Measurements from ENCODE around the gene TOP2A.

GRCh38 chr17:40417258-40417608, 463 bp downstream of the TOP2A start:
- TF ChIP-seq POLR2A (IDR thresholded peaks at IDR 0.05; ENCODE audit: borderline replicate concordance, extremely low read depth, insufficient read depth, insufficient read length) (no peak), POLR2AphosphoS5 (IDR thresholded peaks at IDR 0.05; ENCODE audit: low read depth, low read length) (no peak), CTCF (IDR thresholded peaks at IDR 0.05 in 2 of 3, conservative IDR thresholded peaks at IDR 0.05 in 1 of 3; ENCODE audit: borderline replicate concordance in 1 of 3, insufficient read depth in 1 of 3, low read depth in 2 of 3, low read length in 2 of 3) (0 out of 6 replicates have a peak, but pooled peaks of 1 of the 3 experiments have one; percentile 3), EZH2phosphoT487 (IDR thresholded peaks at IDR 0.05; ENCODE audit: borderline replicate concordance) (no peak), FOSL1 (IDR thresholded peaks at IDR 0.05; ENCODE audit: low read depth) (no peak), SP1 (IDR thresholded peaks at IDR 0.05; ENCODE audit: low read depth) (no peak), EZH2 (IDR thresholded peaks at IDR 0.05) (no peak), JUND (IDR thresholded peaks at IDR 0.05) (no peak), RAD21 (IDR thresholded peaks at IDR 0.05; ENCODE audit: low read depth) (no peak), MAX (IDR thresholded peaks at IDR 0.05) (no peak), CBX3 (IDR thresholded peaks at IDR 0.05; ENCODE audit: low read depth) (no peak)
